ENCODE data around the gene F2R. TPM values are rescaled to one million over a fixed set of nuclear protein-coding genes. Genes with fewer than 3 reads are reported as not detected.

The F2R gene
- total RNA-seq, 1 experiment from 2014 or later = 3.6 TPM

GRCh38 chr5:76723266-76723665 lies 7.3 kb downstream of the F2R start:
- Histone ChIP-seq H3K27ac (no peak overlapping the region), H3F3A (ENCODE audit: insufficient read depth, low read depth) (no peaks in the 10 kb centered on the region), H3K36me3 (ENCODE audit: low read depth) (no peaks in the 10 kb centered on the region), H2AFZ (no peak overlapping the region), H3K4me3 (no peak overlapping the region), H4K20me1 (ENCODE audit: insufficient read depth) (no peaks in the 10 kb centered on the region), H3K79me2 (ENCODE audit: low read depth) (no peaks in the 10 kb centered on the region), H3K9me2 (ENCODE audit: insufficient read depth) (no peaks in the 10 kb centered on the region), H3K27me3 (ENCODE audit: insufficient read depth, low read depth) (no peaks in the 10 kb centered on the region), H3K9me3 (ENCODE audit: insufficient read depth, low read depth) (no peaks in the 10 kb centered on the region), H3K4me1 (replicated peaks; ENCODE audit: insufficient read depth) (no peaks in the 10 kb centered on the region), H3K4me2 (no peak overlapping the region)
- BruUV-seq (replicated peaks) = no TSS peak
- ChIA-PET CTCF (no interaction called here), POLR2A (ENCODE audit: unreplicated experiment) (interaction anchor here (0.5 kb wide), 1 partner anchor 34 kb away, joined by 5 read pairs; no protein-coding TSS in a partner anchor)
- intact Hi-C loops (cut with micrococcal nuclease; ENCODE audit: unreplicated experiment) = no loop called here
- TF ChIP-seq EZH2 (IDR thresholded peaks at IDR 0.05; ENCODE audit: low read depth) (no peak), CTCF (conservative IDR thresholded peaks at IDR 0.05) (no peak)
- DNase-seq = no peak

GRCh38 chr5:76723906-76724305 lies 8.0 kb downstream of the F2R start:
- Histone ChIP-seq H3K9me2 (ENCODE audit: insufficient read depth) (no peaks in the 10 kb centered on the region), H3K36me3 (ENCODE audit: low read depth) (no peaks in the 10 kb centered on the region), H3K9me3 (ENCODE audit: insufficient read depth, low read depth) (no peaks in the 10 kb centered on the region), H4K20me1 (ENCODE audit: insufficient read depth) (no peaks in the 10 kb centered on the region), H3K4me2 (no peak overlapping the region), H3K4me3 (no peak overlapping the region), H3F3A (ENCODE audit: insufficient read depth, low read depth) (no peaks in the 10 kb centered on the region), H3K27ac (no peak overlapping the region), H2AFZ (no peak overlapping the region), H3K4me1 (replicated peaks; ENCODE audit: insufficient read depth) (no peaks in the 10 kb centered on the region), H3K27me3 (ENCODE audit: insufficient read depth, low read depth) (no peaks in the 10 kb centered on the region), H3K79me2 (ENCODE audit: low read depth) (no peaks in the 10 kb centered on the region)
- no peak for DNase-seq
- ChIA-PET CTCF (no interaction called here), POLR2A (ENCODE audit: unreplicated experiment) (no interaction called here)
- no TSS peak for BruUV-seq (replicated peaks)
- TF ChIP-seq CTCF (conservative IDR thresholded peaks at IDR 0.05) = no peak
- no peak for TF ChIP-seq EZH2 (IDR thresholded peaks at IDR 0.05; ENCODE audit: low read depth)
- intact Hi-C loops (cut with micrococcal nuclease; ENCODE audit: unreplicated experiment) = no loop called here

GRCh38 chr5:76724871-76725270 lies 8.9 kb downstream of the F2R start:
- H3K4me2 ChIP-seq = no peak overlapping the region

More at GRCh38 chr5:76724871-76725270, 8.9 kb downstream of the F2R start:
- DNase-seq = no peak
- no peaks in the 10 kb centered on the region for H3K9me2 ChIP-seq (ENCODE audit: insufficient read depth)
- no peak overlapping the region for H2AFZ ChIP-seq
- ChIA-PET CTCF (no interaction called here), POLR2A (ENCODE audit: unreplicated experiment) (no interaction called here)
- no peak overlapping the region for H3K4me3 ChIP-seq
- no peak overlapping the region for H3K27ac ChIP-seq
- peaks cover 9% of the 10 kb centered on the region for H3K9me3 ChIP-seq (ENCODE audit: insufficient read depth, low read depth)
- no peak for TF ChIP-seq EZH2 (IDR thresholded peaks at IDR 0.05; ENCODE audit: low read depth)
- TF ChIP-seq CTCF (conservative IDR thresholded peaks at IDR 0.05) = no peak
- H3K4me1 ChIP-seq (replicated peaks; ENCODE audit: insufficient read depth) = no peaks in the 10 kb centered on the region
- intact Hi-C loops (cut with micrococcal nuclease; ENCODE audit: unreplicated experiment) = no loop called here
- H3F3A ChIP-seq (ENCODE audit: insufficient read depth, low read depth) = no peaks in the 10 kb centered on the region
- no peaks in the 10 kb centered on the region for H3K27me3 ChIP-seq (ENCODE audit: insufficient read depth, low read depth)
- no peaks in the 10 kb centered on the region for H3K36me3 ChIP-seq (ENCODE audit: low read depth)
- no TSS peak for BruUV-seq (replicated peaks)
- H4K20me1 ChIP-seq (ENCODE audit: insufficient read depth) = no peaks in the 10 kb centered on the region
- no peaks in the 10 kb centered on the region for H3K79me2 ChIP-seq (ENCODE audit: low read depth)

All from PC-9 (cell line).